ENCODE data around the gene CYP46A1.

CYP46A1 gene

GRCh38 chr14:99756796-99757195 lies 72.7 kb downstream of the CYP46A1 start:
- no peak for DNase-seq (ENCODE audit: low read depth, low spot score)
- ChIA-PET POLR2A (no interaction called here), CTCF (interaction anchor here (0.7 to 1.3 kb wide), 2 partner anchors 9 to 41 kb away, joined by 4 to 5 read pairs; no protein-coding TSS in a partner anchor)
- TF ChIP-seq CTCF (IDR thresholded peaks at IDR 0.05; ENCODE audit: insufficient read depth, low read length, missing control alignments), result no peak
- H3K4me3 ChIP-seq (ENCODE audit: low read depth, low read length), result no peak overlapping the region

- H3K4me3 ChIP-seq (ENCODE audit: low read depth, low read length), result no peak overlapping the region
- POLR2A ChIA-PET, result interaction anchor here (1.8 kb wide), 1 partner anchor 12 kb away, joined by 8 read pairs; no protein-coding TSS in a partner anchor
- no peak for TF ChIP-seq CTCF (IDR thresholded peaks at IDR 0.05; ENCODE audit: insufficient read depth, low read length, missing control alignments)
- DNase-seq (ENCODE audit: low read depth, low spot score), result peak; percentile 95
- CTCF ChIA-PET, result interaction anchor here (0.6 to 1.4 kb wide), 10 partner anchors 9 to 204 kb away, joined by 3 to 6 read pairs (median 4); partner anchors contain the start of gene EML1
Measured at GRCh38 chr14:99757331-99758070, 73.4 kb downstream of the CYP46A1 start.

GRCh38 chr14:99758121-99758821 lies 74.2 kb downstream of the CYP46A1 start:
- TF ChIP-seq CTCF (IDR thresholded peaks at IDR 0.05; ENCODE audit: insufficient read depth, low read length, missing control alignments), result no peak
- CTCF ChIA-PET, result interaction anchor here (0.6 to 1.5 kb wide), 11 partner anchors 8 to 203 kb away, joined by 3 to 6 read pairs (median 4); partner anchors contain the start of gene EML1
- peak; percentile 86 for DNase-seq (ENCODE audit: low read depth, low spot score)
- H3K4me3 ChIP-seq (ENCODE audit: low read depth, low read length), result no peak overlapping the region
- POLR2A ChIA-PET, result interaction anchor here (0.6 to 1.8 kb wide), 3 partner anchors 13 to 19 kb away, joined by 3 to 8 read pairs (median 4); no protein-coding TSS in a partner anchor

GRCh38 chr14:99758872-99759545 lies 74.9 kb downstream of the CYP46A1 start:
- CTCF ChIA-PET, result interaction anchor here (0.8 to 1.5 kb wide), 2 partner anchors 29 to 33 kb away, joined by 4 read pairs; no protein-coding TSS in a partner anchor
- H3K4me3 ChIP-seq (ENCODE audit: low read depth, low read length), result no peak overlapping the region
- TF ChIP-seq CTCF (IDR thresholded peaks at IDR 0.05; ENCODE audit: insufficient read depth, low read length, missing control alignments), result no peak
- POLR2A ChIA-PET, result interaction anchor here (0.6 to 1.8 kb wide), 3 partner anchors 14 to 18 kb away, joined by 3 to 8 read pairs (median 4); no protein-coding TSS in a partner anchor
- DNase-seq (ENCODE audit: low read depth, low spot score), result no peak

GRCh38 chr14:99759546-99759925 lies 75.4 kb downstream of the CYP46A1 start:
- DNase-seq (ENCODE audit: low read depth, low spot score), result no peak
- no peak for TF ChIP-seq CTCF (IDR thresholded peaks at IDR 0.05; ENCODE audit: insufficient read depth, low read length, missing control alignments)
- POLR2A ChIA-PET, result interaction anchor here (0.6 kb wide), 1 partner anchor 137 kb away, joined by 3 read pairs; no protein-coding TSS in a partner anchor
- no peak overlapping the region for H3K4me3 ChIP-seq (ENCODE audit: low read depth, low read length)
- CTCF ChIA-PET, result interaction anchor here (0.8 to 1.8 kb wide), 3 partner anchors 9 to 32 kb away, joined by 4 to 6 read pairs (median 4); no protein-coding TSS in a partner anchor

Measured in AG04449 (cell line).